ENCODE data around the gene MACROD1. TPM values are rescaled to one million over a fixed set of nuclear protein-coding genes. Genes with fewer than 3 reads are reported as not detected.

MACROD1 gene
- total RNA-seq, 2 experiments from 2014 or later: 6.0 to 6.3 TPM

DNA sequence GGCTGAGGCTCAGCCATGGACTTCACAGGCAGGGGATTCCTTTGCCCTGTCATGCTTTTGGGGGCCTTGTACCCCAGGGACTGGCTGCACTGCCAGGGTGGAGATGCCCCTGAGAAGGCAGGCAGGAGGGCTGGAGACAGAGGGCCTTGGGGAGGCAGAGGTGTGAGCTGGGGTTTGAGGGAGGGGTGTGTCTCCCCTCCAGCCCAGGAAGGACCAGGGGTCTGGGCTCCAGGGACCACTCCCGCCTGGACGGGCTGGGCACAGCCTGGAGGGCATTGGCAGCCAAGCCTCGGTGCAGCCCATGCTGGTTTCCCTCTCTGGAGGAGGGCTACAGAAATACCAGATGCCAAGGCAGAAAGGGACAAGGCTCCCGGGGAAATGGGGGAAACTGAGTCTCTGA is 160.2 kb downstream of the MACROD1 start:
- Histone ChIP-seq H3K9me3 (ENCODE audit: control insufficient read depth in 1 of 2, insufficient read depth in 1 of 2, low read length in 2 of 2) (peaks cover 6 to 38% of the 10 kb centered on the region in 2 experiments), H3K4me3 (ENCODE audit: low read length) (no peak overlapping the region), H3K27me3 (ENCODE audit: control insufficient read depth in 1 of 2, insufficient read depth in 2 of 2, low read length in 2 of 2) (peaks cover 26 to 30% of the 10 kb centered on the region in 2 experiments), H3K36me3 (ENCODE audit: insufficient read depth, low read length) (no peaks in the 10 kb centered on the region), H3K27ac (ENCODE audit: low read depth in 1 of 2, low read length in 2 of 2) (no peak overlapping the region), H3K4me1 (ENCODE audit: insufficient read depth, low read length) (peaks cover 22% of the 10 kb centered on the region)
- Mint-ChIP-seq H3K4me3 (no peak overlapping the region), H3K4me1 (ENCODE audit: low read depth) (peaks cover 15% of the 10 kb centered on the region), H3K9me3 (no peaks in the 10 kb centered on the region), H3K27ac (no peak overlapping the region), H3K36me3 (ENCODE audit: low read depth) (no peaks in the 10 kb centered on the region), H3K27me3 (peaks cover 27% of the 10 kb centered on the region)
- ChIA-PET CTCF (no interaction called here), POLR2A (no interaction called here)
- DNase-seq (no peak), ATAC-seq (ENCODE audit: poor library complexity) (no peak)
- intact Hi-C loops (cut with DNase I, micrococcal nuclease): no loop called here
- TF ChIP-seq, protein P1, sequence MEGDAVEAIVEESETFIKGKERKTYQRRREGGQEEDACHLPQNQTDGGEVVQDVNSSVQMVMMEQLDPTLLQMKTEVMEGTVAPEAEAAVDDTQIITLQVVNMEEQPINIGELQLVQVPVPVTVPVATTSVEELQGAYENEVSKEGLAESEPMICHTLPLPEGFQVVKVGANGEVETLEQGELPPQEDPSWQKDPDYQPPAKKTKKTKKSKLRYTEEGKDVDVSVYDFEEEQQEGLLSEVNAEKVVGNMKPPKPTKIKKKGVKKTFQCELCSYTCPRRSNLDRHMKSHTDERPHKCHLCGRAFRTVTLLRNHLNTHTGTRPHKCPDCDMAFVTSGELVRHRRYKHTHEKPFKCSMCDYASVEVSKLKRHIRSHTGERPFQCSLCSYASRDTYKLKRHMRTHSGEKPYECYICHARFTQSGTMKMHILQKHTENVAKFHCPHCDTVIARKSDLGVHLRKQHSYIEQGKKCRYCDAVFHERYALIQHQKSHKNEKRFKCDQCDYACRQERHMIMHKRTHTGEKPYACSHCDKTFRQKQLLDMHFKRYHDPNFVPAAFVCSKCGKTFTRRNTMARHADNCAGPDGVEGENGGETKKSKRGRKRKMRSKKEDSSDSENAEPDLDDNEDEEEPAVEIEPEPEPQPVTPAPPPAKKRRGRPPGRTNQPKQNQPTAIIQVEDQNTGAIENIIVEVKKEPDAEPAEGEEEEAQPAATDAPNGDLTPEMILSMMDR (IDR thresholded peaks at IDR 0.05): no peak

DNA sequence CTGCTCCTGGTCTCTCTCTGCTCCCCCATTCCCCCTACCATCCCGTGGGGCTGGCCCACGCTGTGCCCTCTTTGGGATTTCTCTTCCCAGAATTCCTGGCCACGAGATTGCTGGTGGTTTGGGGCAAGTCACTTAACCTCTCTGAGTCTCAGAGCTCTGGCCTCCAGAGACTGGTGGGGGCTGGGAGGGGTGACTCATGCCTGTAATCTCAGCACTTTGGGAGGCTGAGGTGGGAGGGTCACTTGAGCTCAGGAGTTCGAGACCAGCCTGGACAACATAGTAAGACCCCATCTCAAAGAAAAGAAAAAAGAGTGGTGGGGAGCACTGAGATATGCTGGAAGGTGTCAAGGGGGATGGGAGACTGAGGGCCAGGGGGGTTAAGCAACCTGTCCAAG is 161.3 kb downstream of the MACROD1 start:
- no peak overlapping the region for H3K4me3 Mint-ChIP-seq
- no peak overlapping the region for H3K27ac Mint-ChIP-seq
- H3K4me1 Mint-ChIP-seq (ENCODE audit: low read depth): peaks cover 16% of the 10 kb centered on the region
- no peaks in the 10 kb centered on the region for H3K36me3 Mint-ChIP-seq (ENCODE audit: low read depth)
- H3K36me3 ChIP-seq (ENCODE audit: insufficient read depth, low read length): no peaks in the 10 kb centered on the region
- intact Hi-C loops (cut with DNase I, micrococcal nuclease): no loop called here
- ATAC-seq (ENCODE audit: poor library complexity) (no peak), DNase-seq (no peak)
- H3K9me3 ChIP-seq (ENCODE audit: control insufficient read depth in 1 of 2, insufficient read depth in 1 of 2, low read length in 2 of 2): peaks cover 0 to 27% of the 10 kb centered on the region in 2 experiments
- ChIA-PET POLR2A (interaction anchor here (1.0 kb wide), 1 partner anchor 12 kb away, joined by 3 read pairs; no protein-coding TSS in a partner anchor), CTCF (no interaction called here)
- peaks cover 31% of the 10 kb centered on the region for H3K4me1 ChIP-seq (ENCODE audit: insufficient read depth, low read length)
- no peaks in the 10 kb centered on the region for H3K9me3 Mint-ChIP-seq
- H3K27me3 Mint-ChIP-seq: peaks cover 27% of the 10 kb centered on the region
- no peak overlapping the region for H3K4me3 ChIP-seq (ENCODE audit: low read length)
- TF ChIP-seq, protein P1 (IDR thresholded peaks at IDR 0.05): no peak
- no peak overlapping the region for H3K27ac ChIP-seq (ENCODE audit: low read depth in 1 of 2, low read length in 2 of 2)
- peaks cover 27 to 28% of the 10 kb centered on the region in 2 experiments for H3K27me3 ChIP-seq (ENCODE audit: control insufficient read depth in 1 of 2, insufficient read depth in 2 of 2, low read length in 2 of 2)

DNA sequence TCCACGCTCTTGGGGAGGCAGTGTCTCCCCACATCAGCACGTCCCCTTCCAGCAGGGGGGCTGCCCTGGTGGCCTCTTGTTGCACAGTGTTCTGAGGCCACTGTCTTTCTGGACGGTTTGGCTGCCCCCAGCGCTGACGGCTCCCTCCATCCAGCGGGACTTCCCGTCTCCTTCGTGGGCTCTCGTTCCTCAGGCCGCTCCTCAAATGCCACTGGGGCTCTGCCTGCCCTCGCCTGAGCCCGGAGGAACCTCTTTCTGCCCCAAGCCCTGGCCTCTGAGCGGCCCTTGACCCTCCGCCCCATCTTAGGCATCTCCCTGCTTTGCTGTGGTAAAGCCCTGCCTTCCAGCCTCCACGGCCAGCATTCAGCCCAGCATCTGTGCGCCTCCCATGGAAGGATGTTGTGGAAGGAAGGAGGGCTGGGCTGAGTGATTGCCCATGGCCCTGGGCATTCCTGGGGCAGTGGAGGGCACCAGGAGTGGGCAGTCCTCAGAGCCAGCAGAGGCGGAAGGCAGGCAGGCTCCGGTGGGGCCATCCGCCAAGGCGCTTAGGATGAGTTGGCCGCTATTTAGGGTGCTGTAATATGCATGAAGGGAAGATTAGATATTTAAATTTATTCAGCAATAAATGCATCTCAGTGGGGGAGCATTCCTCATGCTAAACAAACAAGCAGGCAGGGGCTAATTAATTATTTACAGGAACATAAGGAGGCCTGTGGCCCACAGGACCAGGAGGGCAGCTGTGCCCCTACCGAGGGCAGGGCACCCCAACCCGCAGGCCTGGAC is 161.9 kb downstream of the MACROD1 start:
- H3K27ac Mint-ChIP-seq: no peak overlapping the region

More for the DNA sequence above, 161.9 kb downstream of the MACROD1 start:
- Histone ChIP-seq H3K4me1 (ENCODE audit: insufficient read depth, low read length) (peaks cover 37% of the 10 kb centered on the region), H3K9me3 (ENCODE audit: control insufficient read depth in 1 of 2, insufficient read depth in 1 of 2, low read length in 2 of 2) (peaks cover 0 to 25% of the 10 kb centered on the region in 2 experiments), H3K36me3 (ENCODE audit: insufficient read depth, low read length) (no peaks in the 10 kb centered on the region), H3K27me3 (ENCODE audit: control insufficient read depth in 1 of 2, insufficient read depth in 2 of 2, low read length in 2 of 2) (peaks cover 23 to 24% of the 10 kb centered on the region in 2 experiments), H3K4me3 (ENCODE audit: low read length) (no peak overlapping the region), H3K27ac (ENCODE audit: low read depth in 1 of 2, low read length in 2 of 2) (no peak overlapping the region)
- intact Hi-C loops (cut with DNase I, micrococcal nuclease): no loop called here
- TF ChIP-seq, protein P1 (IDR thresholded peaks at IDR 0.05): no peak
- DNase-seq (no peak), ATAC-seq (ENCODE audit: poor library complexity) (no peak)
- Mint-ChIP-seq H3K4me1 (ENCODE audit: low read depth) (peaks cover 16% of the 10 kb centered on the region), H3K27me3 (peaks cover 25% of the 10 kb centered on the region), H3K36me3 (ENCODE audit: low read depth) (no peaks in the 10 kb centered on the region), H3K4me3 (no peak overlapping the region), H3K9me3 (no peaks in the 10 kb centered on the region)
- CTCF ChIA-PET: no interaction called here
- POLR2A ChIA-PET: interaction anchor here (1.0 kb wide), 1 partner anchor 13 kb away, joined by 3 read pairs; no protein-coding TSS in a partner anchor
